ENCODE data around the gene SGCA. TPM values are rescaled to one million over a fixed set of nuclear protein-coding genes. Genes with fewer than 3 reads are reported as not detected.

SGCA gene
- total RNA-seq, 2 experiments from 2014 or later: 0.34 TPM; not detected in 1

DNA sequence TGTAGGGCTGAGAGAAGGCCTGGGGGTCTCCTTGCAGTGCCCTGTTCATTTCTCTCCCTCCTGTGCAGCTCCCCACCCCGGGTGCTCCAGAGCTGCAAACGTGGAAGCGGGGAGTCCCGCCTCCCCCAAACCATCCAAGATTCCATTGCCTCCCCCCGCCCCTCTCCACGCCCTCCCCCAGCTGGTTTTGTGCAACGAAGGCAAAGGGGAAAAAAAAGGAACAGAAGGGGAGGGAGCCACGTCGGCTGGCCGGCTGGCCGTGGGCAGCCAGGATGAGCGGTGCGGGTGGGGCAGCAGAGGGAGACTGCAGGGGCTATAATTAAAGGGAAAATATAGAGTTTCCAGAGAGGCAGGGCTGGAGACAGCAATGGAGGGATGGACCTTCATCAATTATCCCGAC, 37.3 kb downstream of the SGCA start:
- H3K27me3 Mint-ChIP-seq: peaks cover 61% of the 10 kb centered on the region
- intact Hi-C loops (cut with micrococcal nuclease): no loop called here
- H3K9me3 Mint-ChIP-seq: no peaks in the 10 kb centered on the region
- DNase-seq (no peak), ATAC-seq (no peak)
- ChIA-PET POLR2A (interaction anchor here (0.6 kb wide), 1 partner anchor 218 kb away, joined by 3 read pairs; no protein-coding TSS in a partner anchor), CTCF (interaction anchor here (3.1 to 6.8 kb wide), 7 partner anchors 13 to 111 kb away, joined by 10 to 209 read pairs (median 49); partner anchors contain the start of gene TMEM92)
- TF ChIP-seq, protein P1, sequence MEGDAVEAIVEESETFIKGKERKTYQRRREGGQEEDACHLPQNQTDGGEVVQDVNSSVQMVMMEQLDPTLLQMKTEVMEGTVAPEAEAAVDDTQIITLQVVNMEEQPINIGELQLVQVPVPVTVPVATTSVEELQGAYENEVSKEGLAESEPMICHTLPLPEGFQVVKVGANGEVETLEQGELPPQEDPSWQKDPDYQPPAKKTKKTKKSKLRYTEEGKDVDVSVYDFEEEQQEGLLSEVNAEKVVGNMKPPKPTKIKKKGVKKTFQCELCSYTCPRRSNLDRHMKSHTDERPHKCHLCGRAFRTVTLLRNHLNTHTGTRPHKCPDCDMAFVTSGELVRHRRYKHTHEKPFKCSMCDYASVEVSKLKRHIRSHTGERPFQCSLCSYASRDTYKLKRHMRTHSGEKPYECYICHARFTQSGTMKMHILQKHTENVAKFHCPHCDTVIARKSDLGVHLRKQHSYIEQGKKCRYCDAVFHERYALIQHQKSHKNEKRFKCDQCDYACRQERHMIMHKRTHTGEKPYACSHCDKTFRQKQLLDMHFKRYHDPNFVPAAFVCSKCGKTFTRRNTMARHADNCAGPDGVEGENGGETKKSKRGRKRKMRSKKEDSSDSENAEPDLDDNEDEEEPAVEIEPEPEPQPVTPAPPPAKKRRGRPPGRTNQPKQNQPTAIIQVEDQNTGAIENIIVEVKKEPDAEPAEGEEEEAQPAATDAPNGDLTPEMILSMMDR (IDR thresholded peaks at IDR 0.05): no peak
- H3K4me1 Mint-ChIP-seq (ENCODE audit: low read depth): peaks cover 26% of the 10 kb centered on the region
- no peak overlapping the region for H3K27ac Mint-ChIP-seq
- no peaks in the 10 kb centered on the region for H3K36me3 Mint-ChIP-seq (ENCODE audit: low read depth)
- H3K4me3 Mint-ChIP-seq: no peak overlapping the region

DNA sequence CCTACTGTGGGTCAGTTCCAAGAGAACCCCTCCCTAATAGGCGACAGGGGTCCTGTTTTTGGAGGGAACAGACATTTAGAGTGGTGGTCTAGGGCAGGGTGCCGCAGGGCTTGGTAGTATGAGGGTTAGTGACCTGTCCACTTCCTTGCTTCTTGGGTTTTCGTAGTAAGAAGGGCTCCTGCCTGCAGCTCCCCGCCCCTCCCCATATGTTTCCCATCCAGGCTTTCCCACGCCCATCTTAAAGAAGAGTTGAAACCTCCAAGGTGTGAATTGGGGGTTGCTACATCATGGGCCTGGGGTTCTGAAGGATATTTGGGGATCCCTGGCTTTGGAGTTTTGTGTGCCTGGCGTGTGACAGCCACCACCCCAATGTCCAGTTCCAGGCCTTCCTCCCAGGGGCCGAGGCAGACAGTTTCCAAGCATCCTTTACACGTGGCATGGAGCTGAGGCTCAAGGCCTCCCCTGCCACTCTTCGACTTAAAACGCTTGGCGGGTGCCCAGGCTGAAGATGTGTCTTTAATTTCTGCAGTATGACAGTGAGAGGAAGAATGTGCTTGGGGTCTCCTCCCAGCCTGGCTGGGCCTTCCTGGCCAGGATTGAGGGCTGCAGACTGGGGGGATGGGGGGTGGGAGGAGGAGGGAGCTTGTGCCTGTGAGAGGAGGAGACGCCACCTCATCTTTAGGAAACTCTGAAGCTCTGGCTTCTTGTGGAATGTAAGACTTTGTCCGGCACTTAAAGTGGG, 38.0 kb downstream of the SGCA start:
- intact Hi-C loops (cut with micrococcal nuclease): loop anchor here (2.0 kb wide), 1 partner anchor 67 kb away; no protein-coding TSS in a partner anchor
- H3K36me3 Mint-ChIP-seq (ENCODE audit: low read depth): no peaks in the 10 kb centered on the region
- POLR2A ChIA-PET: interaction anchor here (0.5 to 0.9 kb wide), 3 partner anchors 12 to 238 kb away, joined by 3 to 5 read pairs (median 4); no protein-coding TSS in a partner anchor

DNA sequence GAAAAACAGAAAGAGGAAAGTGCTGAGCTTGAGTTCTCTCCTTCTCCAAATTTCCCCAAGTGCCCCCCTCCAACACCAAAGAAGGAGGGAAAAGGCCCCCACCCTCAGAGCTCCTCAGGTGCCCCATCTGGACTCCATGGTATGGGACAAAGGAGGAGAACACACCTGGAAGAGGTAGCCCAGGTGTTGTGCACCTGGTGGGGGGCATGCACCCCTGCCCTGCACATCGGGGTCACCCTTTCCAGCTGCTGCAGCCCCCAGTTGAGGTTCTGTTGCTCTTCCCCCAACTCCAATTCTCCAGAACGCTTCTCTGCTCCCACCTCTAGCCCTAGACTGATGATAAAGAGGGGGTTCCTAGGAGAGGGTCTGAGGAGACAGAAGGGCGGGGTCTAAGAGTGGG, 38.6 kb downstream of the SGCA start:
- intact Hi-C loops (cut with micrococcal nuclease): loop anchor here (2.0 kb wide), 1 partner anchor 66 kb away; no protein-coding TSS in a partner anchor
- ChIA-PET POLR2A (interaction anchor here (0.5 to 0.9 kb wide), 3 partner anchors 12 to 239 kb away, joined by 3 to 5 read pairs (median 4); no protein-coding TSS in a partner anchor), CTCF (interaction anchor here (1.0 to 6.8 kb wide), 6 partner anchors 11 to 88 kb away, joined by 3 to 111 read pairs (median 6); partner anchors contain the start of gene TMEM92)
- Mint-ChIP-seq H3K27me3 (peaks cover 56% of the 10 kb centered on the region), H3K27ac (no peak overlapping the region), H3K4me3 (no peak overlapping the region), H3K36me3 (ENCODE audit: low read depth) (no peaks in the 10 kb centered on the region), H3K4me1 (ENCODE audit: low read depth) (peaks cover 20% of the 10 kb centered on the region), H3K9me3 (no peaks in the 10 kb centered on the region)
- TF ChIP-seq, protein P1 (IDR thresholded peaks at IDR 0.05): no peak
- DNase-seq (no peak), ATAC-seq (no peak)

More for the DNA sequence above, 38.0 kb downstream of the SGCA start:
- TF ChIP-seq, protein P1 (IDR thresholded peaks at IDR 0.05): no peak
- Mint-ChIP-seq H3K4me3 (no peak overlapping the region), H3K9me3 (no peaks in the 10 kb centered on the region), H3K4me1 (ENCODE audit: low read depth) (peaks cover 20% of the 10 kb centered on the region), H3K27ac (no peak overlapping the region), H3K27me3 (peaks cover 56% of the 10 kb centered on the region)
- no peak for ATAC-seq
- no peak for DNase-seq
- CTCF ChIA-PET: interaction anchor here (1.0 to 6.8 kb wide), 6 partner anchors 12 to 89 kb away, joined by 3 to 111 read pairs (median 6); partner anchors contain the start of gene TMEM92

DNA sequence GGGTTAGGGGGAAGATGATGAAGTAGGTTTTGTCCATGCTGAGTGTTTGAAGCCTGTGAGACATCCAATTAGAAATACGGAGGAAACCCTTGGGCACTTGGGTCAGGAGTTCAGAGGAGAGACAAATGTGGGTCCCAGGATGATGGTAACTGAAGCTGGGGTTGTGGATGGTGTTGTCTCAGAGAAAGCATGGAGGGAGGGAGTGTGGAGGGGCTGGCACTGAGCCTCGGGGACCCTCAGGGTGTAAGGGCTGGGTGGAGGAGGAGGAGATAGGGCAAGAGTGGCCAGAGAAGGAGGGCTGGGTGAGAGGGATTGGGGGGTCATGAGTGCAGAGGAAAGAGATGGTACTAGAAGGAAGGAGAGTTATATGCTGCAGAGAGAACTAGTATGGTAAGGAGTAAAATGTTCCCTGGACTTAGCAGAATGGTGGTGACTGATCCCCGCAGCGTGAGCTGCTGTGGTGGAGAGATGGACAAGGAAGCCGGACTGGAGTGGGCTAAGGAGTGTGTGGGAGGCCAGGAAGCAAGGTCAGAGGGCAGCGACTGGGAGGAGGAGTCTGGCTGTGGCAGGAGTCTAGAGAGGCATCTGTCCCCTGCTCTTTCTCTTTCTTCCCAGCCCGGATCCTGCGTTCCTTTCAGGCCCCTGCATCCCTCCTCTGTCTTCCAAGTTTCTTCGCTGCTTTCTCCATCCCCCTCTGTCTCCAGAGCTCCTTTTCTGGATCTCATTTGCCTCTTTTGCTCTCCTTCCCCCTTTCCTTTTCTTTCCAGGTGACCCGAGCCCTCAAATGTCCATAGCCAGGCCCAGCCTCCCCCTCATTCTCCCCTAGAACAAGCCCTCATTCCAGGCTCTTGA, 39.5 kb downstream of the SGCA start:
- Mint-ChIP-seq H3K27ac (no peak overlapping the region), H3K36me3 (ENCODE audit: low read depth) (no peaks in the 10 kb centered on the region), H3K9me3 (no peaks in the 10 kb centered on the region), H3K4me3 (no peak overlapping the region), H3K27me3 (peaks cover 58% of the 10 kb centered on the region), H3K4me1 (ENCODE audit: low read depth) (peaks cover 17% of the 10 kb centered on the region)
- intact Hi-C loops (cut with micrococcal nuclease): loop anchor here (2.0 kb wide), 1 partner anchor 65 kb away; no protein-coding TSS in a partner anchor
- CTCF ChIA-PET: interaction anchor here (3.1 to 6.8 kb wide), 2 partner anchors 11 to 36 kb away, joined by 10 to 111 read pairs; no protein-coding TSS in a partner anchor
- TF ChIP-seq, protein P1 (IDR thresholded peaks at IDR 0.05): no peak
- POLR2A ChIA-PET: interaction anchor here (0.9 kb wide), 1 partner anchor 50 kb away, joined by 3 read pairs; no protein-coding TSS in a partner anchor
- no peak for DNase-seq
- ATAC-seq: no peak
